K562 treated with DMSO at 1 percent for 4 hours (cell line): ENCODE results near the gene RPS4Y1. TPM values are rescaled to one million over a fixed set of nuclear protein-coding genes. Genes with fewer than 3 reads are reported as not detected.

ENCODE experiments used
- total RNA-seq: library from RNA; unstranded; fragments of 300-600 nt; gene quantifications from 2 replicates; pipeline ENCODE4 v1.2.3, GENCODE V29; 2022; ENCODE audit not compliant: insufficient read depth

RPS4Y1 gene
- total RNA-seq: not detected in 2 replicates

DNA sequence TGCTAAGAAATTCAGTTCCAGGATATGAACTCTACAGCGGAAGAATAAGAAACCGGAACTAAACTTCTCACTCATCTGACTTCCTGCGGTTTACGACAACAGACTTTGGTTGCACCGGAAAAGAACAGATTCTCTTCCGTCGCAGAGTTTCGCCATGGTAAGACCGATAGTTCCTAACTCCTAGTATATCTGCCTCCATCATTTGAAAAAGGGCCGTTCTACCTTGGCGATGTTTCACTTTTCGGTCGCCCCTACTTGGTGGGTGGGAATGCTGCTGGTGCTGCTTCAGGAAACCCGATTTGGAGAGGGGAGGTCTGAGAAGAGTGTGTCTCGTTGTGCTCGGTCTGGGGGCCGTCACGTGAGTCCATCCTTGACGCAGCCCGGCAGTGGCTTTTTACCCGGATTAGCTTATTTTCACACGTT, at the start of gene RPS4Y1:
Gene RPS4Y1, plus strand, starts transcription at position 132 of the 423 bp plus-strand sequence. Its CDS starts 23 bp downstream, at position 155.

Other genes with a start within 250 kb of the RPS4Y1 start
- not detected in 2 replicates for gene SRY, start 53.9 kb upstream of the RPS4Y1 start, total RNA-seq
- gene ZFY, start 93.8 kb downstream of the RPS4Y1 start, total RNA-seq: not detected in 2 replicates